GM21576 (cell line): ENCODE data around the gene ZKSCAN1.
A peak's percentile ranks its signal among the peaks of the same experiment; 100 is the strongest.

Experiments
- ATAC-seq: cut with Tn5 transposase; IDR thresholded peaks from one replicate; pipeline ENCODE4 v1.9.1; 2021; ENCODE audit warnings: mild to moderate bottlenecking, moderate library complexity; ENCODE audit not compliant: unreplicated experiment

The ZKSCAN1 gene

DNA sequence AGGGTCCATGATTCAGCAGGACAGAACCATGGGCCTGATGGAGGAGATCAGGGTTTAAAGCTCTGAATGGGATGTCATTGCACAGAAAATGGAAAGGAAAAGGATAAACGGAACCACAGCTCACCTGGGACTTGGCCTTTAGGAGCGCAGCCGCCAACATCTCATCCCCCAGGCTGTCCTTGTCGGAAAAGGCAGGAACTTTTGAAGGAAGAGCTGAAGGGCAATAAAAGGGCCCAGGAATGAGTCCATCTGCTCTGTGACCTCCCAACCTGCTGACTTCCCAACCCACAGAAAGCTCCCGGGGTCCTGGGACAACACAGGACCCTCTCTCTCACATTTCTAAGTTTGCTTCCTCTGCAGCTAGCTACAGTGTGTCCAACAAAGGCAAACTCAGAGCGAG is 60.0 kb downstream of the ZKSCAN1 start:
- no peak for ATAC-seq

DNA sequence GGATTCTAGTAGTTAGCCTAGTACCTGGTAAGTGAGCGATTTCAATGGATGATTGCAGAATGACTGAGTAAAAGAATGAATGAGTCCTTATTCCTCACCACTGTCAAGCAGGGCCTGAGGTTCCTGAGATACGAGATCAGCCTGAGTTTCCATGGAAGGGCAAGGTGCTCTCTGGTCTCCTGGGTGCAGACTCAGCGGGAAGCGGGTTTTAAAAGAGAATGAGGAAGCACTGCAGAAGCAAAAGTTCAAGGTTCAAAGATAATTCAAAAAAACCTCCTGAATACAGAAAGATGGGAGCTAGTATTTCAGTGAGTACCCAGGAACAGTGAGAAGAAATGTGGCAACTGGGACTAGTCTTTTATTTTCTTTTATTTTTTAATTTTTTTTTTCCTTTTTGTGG is 61.8 kb downstream of the ZKSCAN1 start:
- ATAC-seq: no peak

DNA sequence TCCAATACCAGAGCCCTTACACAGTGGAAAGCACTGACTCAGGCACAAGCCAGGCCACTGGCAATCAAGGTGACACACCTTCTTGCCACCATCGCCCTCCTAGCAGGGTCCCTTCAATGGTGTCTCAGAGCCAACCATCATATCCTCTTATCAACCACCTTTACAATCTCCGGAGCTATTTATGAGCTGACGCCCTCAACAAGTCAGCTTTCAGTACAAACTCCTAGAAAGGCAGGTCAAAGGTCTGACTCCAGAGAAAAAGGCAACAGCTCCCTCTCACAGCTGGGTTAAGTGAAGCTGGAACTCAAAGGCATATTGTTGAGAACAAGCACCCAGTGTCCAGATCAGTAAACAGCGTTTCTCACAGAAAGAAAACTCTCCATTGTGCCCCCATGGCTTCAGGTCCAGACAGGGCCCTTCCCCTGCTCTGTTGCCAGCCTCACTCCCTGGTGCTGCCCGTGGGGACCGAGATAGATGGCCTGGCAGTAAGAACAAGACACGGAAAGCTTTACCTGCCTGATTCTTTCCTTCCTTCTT is 63.7 kb downstream of the ZKSCAN1 start:
- no peak for ATAC-seq

DNA sequence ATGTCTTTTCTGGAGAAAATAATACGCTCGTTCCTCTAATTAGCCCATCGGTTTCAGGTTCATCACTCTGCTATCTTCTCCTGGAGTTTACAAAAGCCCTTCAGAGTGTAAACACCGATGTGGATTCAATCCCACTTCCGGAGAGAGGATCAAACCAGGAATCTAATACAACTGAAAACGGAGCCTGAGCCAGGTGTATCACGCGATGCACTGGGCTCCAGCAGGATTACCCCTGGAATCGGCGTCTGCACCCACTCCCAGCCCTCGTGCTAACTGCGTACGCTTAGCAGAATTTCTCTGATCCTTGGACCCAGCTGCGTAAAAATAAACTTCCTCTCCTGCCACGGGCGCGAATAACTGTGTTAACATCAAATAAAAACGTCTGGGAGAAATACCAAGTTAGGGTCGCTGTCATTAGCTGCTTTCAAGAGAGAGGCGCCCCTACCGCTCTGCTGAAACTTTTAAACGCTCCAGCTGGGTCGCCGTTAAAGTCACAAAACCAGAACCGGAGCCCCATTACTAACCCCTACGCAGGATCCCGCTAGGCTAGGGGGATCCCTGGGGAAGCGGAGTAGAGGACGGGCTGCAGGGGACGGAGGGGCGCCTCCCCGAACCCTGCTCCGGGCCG is 65.6 kb downstream of the ZKSCAN1 start:
- ATAC-seq: no peak

DNA sequence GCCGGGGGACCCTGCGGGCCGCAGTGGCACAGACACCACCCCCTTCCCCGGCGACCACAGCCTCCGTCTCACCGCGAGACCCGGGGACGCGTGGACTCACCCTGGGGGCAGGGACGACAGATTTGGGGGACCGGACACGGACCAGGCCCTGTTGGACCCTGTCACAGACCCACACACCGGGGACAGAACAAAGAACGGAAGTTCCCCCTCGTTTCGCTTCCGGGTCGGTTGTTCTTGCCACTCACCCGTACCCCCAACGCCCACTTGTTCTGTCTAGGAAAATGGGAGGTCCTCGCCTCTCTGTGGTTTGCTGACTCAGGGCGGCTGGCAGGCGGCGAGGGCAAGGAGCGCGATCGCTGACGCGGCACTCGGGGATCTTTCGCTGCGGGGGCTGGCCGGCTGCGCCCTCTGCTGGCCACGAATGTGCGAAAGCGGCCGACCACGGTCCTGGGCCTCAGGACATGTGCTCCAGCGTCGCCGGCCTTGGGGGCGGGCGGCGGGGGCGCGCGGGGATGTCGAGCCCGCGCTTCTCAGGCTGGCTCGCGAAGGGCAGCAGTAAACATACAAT is 66.2 kb downstream of the ZKSCAN1 start, which contains the start of gene ZNF3:
TSS of gene ZNF3 (minus strand) at position 189 of the 568 bp plus-strand sequence. CDS start 4,366 bp downstream, outside the sequence.
- ATAC-seq: peak; percentile 80

DNA sequence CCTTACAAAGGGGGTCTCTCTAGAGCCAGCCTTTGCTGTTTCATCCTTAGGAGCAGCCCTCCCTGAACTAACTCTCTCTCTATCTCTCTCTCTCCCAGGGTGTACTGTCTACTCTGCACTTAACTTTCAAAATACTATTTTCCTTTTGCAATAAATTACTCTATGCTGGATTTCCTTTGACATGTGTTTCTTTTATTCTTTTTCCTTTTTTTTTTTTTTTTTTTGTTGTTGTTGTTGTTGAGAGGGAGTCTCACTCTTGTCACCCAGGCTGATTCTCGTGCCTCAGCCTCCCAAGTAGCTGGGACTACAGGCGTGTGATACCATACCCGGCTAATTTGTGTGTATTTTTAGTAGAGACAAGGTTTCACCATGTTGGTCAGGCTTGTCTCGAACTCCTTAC is 67.6 kb downstream of the ZKSCAN1 start:
- ATAC-seq: no peak

DNA sequence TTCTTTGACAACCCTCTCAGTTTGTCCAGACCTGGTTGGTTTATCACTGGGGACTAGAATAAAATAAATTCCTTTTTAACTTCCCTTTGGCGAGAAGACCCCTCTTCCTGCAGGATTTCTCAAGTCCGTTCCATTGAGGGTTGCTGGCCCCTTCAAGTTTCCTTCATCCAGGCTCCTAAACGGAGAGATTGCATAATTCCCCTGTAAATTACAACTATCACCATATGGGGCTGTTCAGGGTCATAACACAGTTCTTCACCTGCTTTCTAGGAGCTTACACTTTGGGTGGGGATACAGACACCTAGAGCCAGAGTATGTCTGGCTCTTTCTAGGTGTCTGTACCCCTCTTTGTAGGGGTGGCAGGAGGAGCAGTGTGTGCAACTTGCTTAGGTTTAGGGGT is 70.1 kb downstream of the ZKSCAN1 start:
- no peak for ATAC-seq

DNA sequence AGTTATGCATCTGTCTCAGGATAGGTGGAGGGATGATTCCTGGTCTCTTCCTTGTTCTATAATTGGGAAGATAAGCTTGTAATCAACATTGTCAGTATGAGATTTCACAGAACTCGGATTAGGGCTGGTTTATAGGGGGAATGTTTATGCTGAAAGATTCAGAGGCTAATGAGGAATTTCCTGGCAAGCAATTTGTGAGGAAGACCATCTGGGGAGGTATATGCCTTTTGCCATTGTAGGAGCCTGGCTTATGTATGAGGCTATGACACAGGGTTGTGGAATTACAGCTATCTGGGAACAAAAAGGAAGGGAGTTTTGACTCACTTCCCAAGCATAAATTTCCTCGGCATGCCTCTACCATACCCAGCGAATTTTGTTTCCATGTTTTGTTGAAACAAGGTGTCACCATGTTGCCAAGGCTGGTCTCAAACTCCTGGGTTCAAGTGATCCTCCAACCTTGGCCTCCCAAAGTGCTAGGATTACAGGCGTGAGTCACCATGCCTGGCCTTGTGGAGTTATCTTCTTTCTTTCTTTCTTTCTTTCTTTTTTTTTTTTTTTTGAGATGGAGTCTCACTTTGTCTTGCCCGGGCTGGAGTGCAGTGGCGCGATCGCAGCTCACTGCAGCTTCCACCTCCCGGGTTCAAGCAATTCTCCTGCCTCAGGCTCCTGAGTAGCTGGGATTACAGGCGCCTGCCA is 71.8 kb downstream of the ZKSCAN1 start:
- no peak for ATAC-seq

DNA sequence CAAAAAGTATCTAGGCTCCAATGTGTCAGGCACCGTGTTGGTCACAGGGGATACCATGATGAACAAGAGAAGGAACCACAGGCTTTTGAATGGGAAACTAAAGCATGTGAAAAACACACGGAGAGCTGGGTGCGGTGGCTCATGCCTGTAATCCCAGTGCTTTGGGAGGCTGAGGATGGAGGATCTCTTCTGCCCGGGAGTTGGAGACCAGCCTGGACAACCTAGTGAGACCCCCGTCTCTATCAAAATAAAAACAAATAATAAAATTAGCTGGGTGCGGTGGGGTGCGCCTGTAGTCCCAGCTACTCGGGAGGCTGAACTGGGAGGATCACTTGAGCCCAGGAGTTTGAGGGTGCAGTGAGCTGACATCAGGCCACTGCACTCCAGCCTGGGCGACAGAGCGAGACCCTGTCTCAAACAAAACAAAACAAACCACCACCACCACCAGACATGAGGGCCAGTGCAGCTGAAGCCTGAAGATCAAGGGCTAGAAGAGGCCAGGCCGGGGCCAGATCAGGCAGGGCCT is 72.8 kb downstream of the ZKSCAN1 start:
- no peak for ATAC-seq

DNA sequence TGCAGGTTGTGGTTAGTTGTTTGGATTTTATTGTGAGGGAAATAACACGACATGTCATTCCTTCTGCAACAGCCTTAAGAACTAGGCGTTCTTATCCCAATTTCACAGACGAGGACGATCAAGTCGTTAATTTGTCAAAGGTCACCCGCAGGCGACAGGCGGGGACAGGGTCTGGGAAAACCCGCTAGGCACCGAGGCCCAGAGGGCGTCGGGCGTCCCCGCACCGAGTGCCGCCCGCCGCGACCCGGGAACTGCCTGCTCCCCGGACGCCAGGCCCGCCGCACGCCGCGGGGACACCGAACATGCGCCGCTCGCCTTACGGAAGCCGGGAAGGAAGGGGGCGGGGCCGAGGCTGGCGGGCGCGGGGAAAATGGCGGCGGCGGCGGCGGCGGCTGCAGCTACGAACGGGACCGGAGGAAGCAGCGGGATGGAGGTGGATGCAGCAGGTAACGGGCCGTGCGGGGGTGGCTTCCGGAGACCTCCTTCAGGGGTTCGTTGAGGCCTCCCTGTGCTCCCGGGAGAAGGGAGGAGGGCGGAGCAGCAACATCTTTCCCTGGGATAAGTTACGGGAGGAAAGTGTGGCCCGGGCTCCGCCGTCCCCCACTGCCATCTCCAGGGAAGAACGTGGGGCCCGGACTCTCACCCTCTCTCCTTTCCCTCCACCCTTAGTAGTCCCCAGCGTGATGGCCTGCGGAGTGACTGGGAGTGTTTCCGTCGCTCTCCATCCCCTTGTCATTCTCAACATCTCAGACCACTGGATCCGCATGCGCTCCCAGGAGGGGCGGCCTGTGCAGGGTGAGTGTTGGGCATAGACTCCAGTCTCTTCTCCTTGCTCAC is 73.4 kb downstream of the ZKSCAN1 start, which contains the start of gene COPS6:
TSS of gene COPS6 (plus strand) at position 349 of the 837 bp plus-strand sequence. CDS start at position 371, 22 bp downstream.
- ATAC-seq: no peak

DNA sequence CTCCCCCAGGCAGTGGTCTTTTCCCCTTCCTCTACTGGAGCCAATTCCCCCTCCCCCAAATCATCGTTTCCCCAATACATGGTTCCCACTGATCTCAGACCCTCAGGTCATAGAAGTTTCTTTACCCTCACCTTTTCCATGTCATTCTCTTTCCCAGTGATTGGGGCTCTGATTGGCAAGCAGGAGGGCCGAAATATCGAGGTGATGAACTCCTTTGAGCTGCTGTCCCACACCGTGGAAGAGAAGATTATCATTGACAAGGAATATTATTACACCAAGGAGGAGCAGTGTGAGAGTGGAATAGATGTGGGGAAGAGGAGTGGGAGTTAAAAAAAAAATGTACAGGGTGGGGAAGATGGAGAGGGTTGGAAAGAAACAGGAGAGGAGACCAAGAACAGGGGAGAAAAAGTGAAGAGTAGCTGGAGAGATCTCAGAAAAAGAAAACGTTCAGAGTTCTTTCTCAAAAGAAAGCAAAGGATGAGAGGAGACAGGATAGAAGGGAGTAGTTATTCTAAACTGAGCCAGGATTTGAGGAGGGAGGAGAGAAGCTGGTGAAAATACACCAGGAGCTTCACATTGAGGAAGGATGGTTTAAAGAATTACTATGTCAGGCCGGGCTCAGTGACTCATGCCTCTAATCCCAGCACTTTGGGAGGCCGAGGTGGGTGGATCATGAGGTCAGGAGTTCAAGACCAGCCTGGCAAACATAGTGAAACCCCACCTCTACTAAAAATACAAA is 74.2 kb downstream of the ZKSCAN1 start:
- ATAC-seq: no peak

DNA sequence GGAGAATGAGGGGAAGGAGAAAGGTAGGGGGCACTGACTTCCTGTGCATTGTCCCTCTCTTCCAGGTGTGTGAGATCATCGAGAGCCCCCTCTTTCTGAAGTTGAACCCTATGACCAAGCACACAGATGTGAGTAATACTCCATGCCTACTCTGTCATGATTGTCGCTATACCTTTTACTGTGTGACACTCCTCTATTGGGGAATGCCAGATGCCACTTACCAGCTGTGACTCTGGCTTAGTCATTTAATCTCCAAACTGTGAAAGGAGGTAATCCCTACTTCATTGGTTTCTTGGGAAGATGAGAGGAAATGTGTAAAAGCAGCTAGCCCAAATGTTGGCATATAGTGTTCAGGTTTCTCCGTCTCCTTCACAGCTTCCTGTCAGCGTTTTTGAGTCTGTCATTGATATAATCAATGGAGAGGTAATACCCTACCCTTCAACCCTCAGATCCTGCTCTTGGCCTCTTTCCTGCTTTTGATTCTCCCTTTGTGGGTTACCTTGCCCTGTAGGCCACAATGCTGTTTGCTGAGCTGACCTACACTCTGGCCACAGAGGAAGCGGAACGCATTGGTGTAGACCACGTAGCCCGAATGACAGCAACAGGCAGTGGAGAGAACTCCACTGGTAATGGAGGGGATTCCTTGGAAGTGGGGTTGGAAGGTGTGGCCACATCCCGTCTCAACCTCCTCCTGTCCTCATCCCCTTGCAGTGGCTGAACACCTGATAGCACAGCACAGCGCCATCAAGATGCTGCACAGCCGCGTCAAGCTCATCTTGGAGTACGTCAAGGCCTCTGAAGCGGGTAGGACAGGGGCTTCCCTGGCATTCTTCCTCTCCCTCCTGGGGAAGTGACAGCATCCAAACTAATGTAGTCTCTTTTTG is 75.4 kb downstream of the ZKSCAN1 start:
- ATAC-seq: no peak
